Thymus (tissue), 11 donors: Measurements from ENCODE around the gene RAB25. TPM values are rescaled to one million over a fixed set of nuclear protein-coding genes. Genes with fewer than 3 reads are reported as not detected.

ENCODE experiments used
- DNase-seq, 9 donors: peaks; one replicate each; pipeline ENCODE4 v3.0.0-alpha.2; 2013; ENCODE audit warnings: low spot score in 9 of 9, low read depth in 6 of 9, missing footprints in 1 of 9
- H3K27ac ChIP-seq, 2 donors: one replicate each; pipeline ENCODE4 v1.5.1; 2013; ENCODE audit warnings: control low read depth in 1 of 2, low read depth in 1 of 2, low read length in 1 of 2, mild to moderate bottlenecking in 1 of 2, moderate library complexity in 1 of 2
- H3K27me3 ChIP-seq, 2 donors: one replicate each; pipeline ENCODE4 v1.5.1; 2013; ENCODE audit warnings: low read length in 1 of 2; ENCODE audit not compliant: control insufficient read depth in 2 of 2, insufficient read depth in 1 of 2
- H3K36me3 ChIP-seq, 2 donors: one replicate each; pipeline ENCODE4 v1.5.1; 2013; ENCODE audit warnings: low read length in 1 of 2, mild to moderate bottlenecking in 1 of 2, moderate library complexity in 1 of 2; ENCODE audit not compliant: control insufficient read depth in 2 of 2, insufficient read depth in 2 of 2
- H3K4me1 ChIP-seq, 2 donors: one replicate each; pipeline ENCODE4 v1.5.1; 2013; ENCODE audit warnings: low read length in 2 of 2; ENCODE audit not compliant: control insufficient read depth in 2 of 2, insufficient read depth in 2 of 2
- H3K4me3 ChIP-seq, 2 donors: one replicate each; pipeline ENCODE4 v1.5.1; 2013; ENCODE audit warnings: low read length in 2 of 2, control low read depth in 1 of 2, mild to moderate bottlenecking in 1 of 2
- H3K9me3 ChIP-seq, 2 donors: one replicate each; pipeline ENCODE4 v1.5.1; 2013; ENCODE audit warnings: low read length in 1 of 2, mild to moderate bottlenecking in 1 of 2; ENCODE audit not compliant: control insufficient read depth in 2 of 2, insufficient read depth in 1 of 2
- WGBS: extraction: QIAGEN DNeasy Blood & Tissue Kit; methylation state at CpG from one replicate; pipeline ENCODE4 v1.1.7; 2013; 5-methylcytosine and 5-hydroxymethylcytosine counted together
- polyA plus RNA-seq: library from polyadenylated mRNA; stranded (reverse); fragments of 200-250 nt; gene quantifications from one replicate; pipeline ENCODE4 v1.2.3, GENCODE V29; 2013
- total RNA-seq: library from RNA; stranded (reverse); fragments of 120-200 nt; gene quantifications from one replicate; pipeline ENCODE4 v1.2.4, GENCODE V29; 2013
- donor health status: healthy.

Gene RAB25
- total and polyA plus RNA-seq, 2 donors, result 17.6 to 43.1 TPM

DNA sequence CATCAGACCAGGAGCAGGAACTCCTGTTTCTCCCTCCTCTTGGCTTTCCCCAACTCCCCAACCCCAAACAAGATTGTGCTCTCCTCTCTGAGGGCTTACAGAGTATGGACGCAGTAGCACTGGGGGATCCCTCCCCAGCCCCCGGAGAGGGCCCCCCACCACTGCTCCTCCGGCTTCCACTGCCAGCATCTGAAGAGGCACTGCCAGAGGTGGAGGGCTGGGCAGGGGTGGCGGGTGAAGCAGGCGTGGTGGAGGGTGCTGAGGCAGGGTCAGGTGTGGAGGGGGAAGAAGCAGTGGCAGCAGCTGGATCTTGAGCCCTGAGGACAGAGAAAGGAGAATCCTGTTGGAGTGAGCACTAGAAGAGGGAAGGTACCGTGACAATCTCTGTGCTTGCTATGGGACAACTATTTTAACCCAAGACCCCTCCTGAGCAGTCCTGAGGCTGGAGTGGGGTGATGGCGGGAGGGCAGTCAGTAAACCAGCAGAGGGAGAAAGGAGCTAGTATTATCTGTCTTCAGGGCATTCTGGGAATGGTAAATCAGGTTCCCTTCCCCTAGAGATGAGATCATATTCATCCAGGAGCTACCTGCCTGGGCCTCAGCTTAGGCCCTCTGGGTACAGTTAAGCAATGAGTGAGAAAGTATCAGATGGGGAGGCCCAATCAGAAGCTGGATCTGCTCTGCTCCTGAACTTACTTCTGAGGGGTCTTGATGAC, 9.8 kb upstream of the RAB25 start:
- no peak for DNase-seq
- peaks cover 10 to 21% of the 10 kb centered on the region in 2 donors for H3K4me1 ChIP-seq
- WGBS, result 97% methylated on average over 7 of the region's 7 CpGs

DNA sequence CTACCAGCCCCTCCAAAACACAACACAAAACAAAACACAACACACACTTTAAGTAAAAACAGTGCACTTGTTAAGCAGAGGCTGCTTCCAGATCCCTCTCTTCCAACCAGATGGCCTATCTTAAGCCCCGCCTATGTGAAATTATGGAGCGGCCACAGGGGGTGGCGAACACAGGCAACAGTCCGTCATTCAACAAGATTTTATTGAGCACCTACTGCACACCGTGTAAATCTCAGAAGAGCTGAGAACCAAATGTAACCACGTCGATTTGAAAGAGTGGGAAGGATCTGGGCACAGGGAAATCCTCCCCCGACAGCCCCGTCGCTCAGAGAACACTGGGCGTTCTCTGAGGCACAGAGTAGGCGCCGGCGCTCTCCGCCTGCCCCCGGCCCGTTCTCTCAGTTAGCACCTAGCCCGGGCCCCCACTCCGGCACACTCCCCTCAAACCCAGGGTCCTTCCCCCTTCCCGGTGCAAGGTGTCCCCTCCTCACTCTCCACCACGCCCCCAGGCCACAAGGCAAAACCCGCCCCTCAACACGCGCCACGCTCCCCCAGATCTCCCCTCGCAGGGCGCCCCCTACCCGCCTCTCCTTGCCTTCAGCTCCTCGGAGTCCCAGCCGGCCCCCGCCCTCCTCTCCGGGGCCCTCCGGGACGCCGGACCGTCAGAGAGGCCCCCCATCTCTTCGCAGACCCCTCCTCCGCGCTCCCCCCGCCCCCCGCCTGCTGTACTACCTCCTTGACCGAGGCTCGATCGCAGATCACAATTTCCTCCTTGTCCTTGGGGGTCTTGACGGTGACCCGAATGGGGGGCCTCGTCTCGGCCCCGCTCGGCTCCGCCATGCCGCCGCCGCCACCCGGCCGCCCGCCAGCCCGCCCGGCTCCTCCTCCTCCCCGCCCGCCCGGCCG, 7.8 kb upstream of the RAB25 start:
- DNase-seq, result peak in 8 of 9 donors; percentile 51 to 85 (median 68)
- no peaks in the 10 kb centered on the region for H3K27me3 ChIP-seq
- H3K27ac ChIP-seq, result peak overlapping the region; percentile 60 to 75
- WGBS, result 2% methylated on average over 60 of the region's 63 CpGs
- H3K9me3 ChIP-seq, result no peaks in the 10 kb centered on the region
- peaks cover 13 to 30% of the 10 kb centered on the region in 2 donors for H3K36me3 ChIP-seq
- H3K4me1 ChIP-seq, result peaks cover 10 to 23% of the 10 kb centered on the region in 2 donors
- H3K4me3 ChIP-seq, result peak overlapping the region; percentile 65 to 72

More for the DNA sequence above, 9.8 kb upstream of the RAB25 start:
- H3K9me3 ChIP-seq, result no peaks in the 10 kb centered on the region
- no peaks in the 10 kb centered on the region for H3K27me3 ChIP-seq
- no peak overlapping the region for H3K4me3 ChIP-seq
- H3K36me3 ChIP-seq, result peaks cover 8 to 32% of the 10 kb centered on the region in 2 donors
- H3K27ac ChIP-seq, result no peak overlapping the region

GRCh38 chr1:156053768-156054499, 7.0 kb upstream of the RAB25 start, which contains the start of gene UBQLN4:
Gene UBQLN4 (minus strand): TSS chr1:156053798. CDS start chr1:156053701, 97 bp downstream.
- Histone ChIP-seq H3K9me3 (no peaks in the 10 kb centered on the region), H3K36me3 (peaks cover 16 to 26% of the 10 kb centered on the region in 2 donors), H3K4me1 (peaks cover 10 to 23% of the 10 kb centered on the region in 2 donors), H3K4me3 (peak within 1 kb of the TSS; percentile 65 to 95), H3K27ac (peak within 1 kb of the TSS; percentile 87 to 92), H3K27me3 (no peaks in the 10 kb centered on the region)
- under 1% methylated on average over 45 of the region's 49 CpGs for WGBS
- DNase-seq, result peak in 7 of 9 donors; percentile 55 to 85 (median 64)

DNA sequence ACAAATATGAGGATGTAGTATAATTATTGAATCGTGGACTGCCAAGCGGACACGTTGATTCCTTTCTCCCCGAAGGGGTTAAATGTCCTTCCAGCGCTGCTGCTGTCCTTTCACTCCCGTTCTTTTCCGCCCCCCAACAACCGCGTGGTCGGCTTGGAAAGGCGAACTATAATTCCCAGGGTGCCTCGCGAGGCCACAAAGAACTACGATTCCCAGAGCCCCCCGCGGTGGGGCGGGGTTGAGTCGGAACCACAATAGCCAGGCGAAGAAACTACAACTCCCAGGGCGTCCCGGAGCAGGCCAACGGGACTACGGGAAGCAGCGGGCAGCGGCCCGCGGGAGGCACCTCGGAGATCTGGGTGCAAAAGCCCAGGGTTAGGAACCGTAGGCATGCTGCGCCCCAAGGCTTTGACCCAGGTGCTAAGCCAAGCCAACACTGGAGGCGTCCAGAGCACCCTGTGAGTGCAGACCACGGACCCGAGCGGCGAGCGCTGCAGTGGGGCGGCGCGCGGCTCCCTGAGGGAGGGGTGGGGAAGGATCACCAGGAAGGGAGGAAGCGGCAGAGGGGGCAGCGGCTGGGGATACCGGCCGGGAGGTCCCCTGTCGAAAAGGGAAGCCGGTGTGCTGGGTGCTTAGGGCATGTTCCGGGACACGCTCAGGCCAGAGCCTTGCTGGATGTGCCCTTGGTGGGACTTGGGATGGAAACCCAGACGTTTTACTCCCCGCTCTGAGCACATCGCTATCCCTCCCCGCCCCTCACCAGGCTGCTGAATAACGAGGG, 6.3 kb upstream of the RAB25 start, which contains the start of gene LAMTOR2:
Gene LAMTOR2, plus strand, starts transcription at position 283 of the 781 bp plus-strand sequence. Its CDS starts 108 bp downstream, at position 391.
- DNase-seq, result peak; percentile 92 to 98 (median 95)
- H3K4me1 ChIP-seq, result peaks cover 10 to 23% of the 10 kb centered on the region in 2 donors
- H3K36me3 ChIP-seq, result peaks cover 16 to 19% of the 10 kb centered on the region in 2 donors
- peak within 1 kb of the TSS; percentile 65 to 95 for H3K4me3 ChIP-seq
- no peaks in the 10 kb centered on the region for H3K9me3 ChIP-seq
- H3K27me3 ChIP-seq, result no peaks in the 10 kb centered on the region
- H3K27ac ChIP-seq, result peak within 1 kb of the TSS; percentile 87 to 92
- under 1% methylated on average over 53 of the region's 53 CpGs for WGBS

- Histone ChIP-seq H3K36me3 (peaks cover 12 to 13% of the 10 kb centered on the region in 2 donors), H3K4me1 (peaks cover 10 to 23% of the 10 kb centered on the region in 2 donors), H3K27me3 (no peaks in the 10 kb centered on the region), H3K27ac (no peak overlapping the region), H3K4me3 (peak overlapping the region; percentile 65 to 95), H3K9me3 (no peaks in the 10 kb centered on the region)
- DNase-seq, result no peak
- 25% methylated on average over 17 of the region's 17 CpGs for WGBS
These were observed 5.5 kb upstream of the RAB25 start for GRCh38 chr1:156055281-156056048.

GRCh38 chr1:156056326-156056849, 4.6 kb upstream of the RAB25 start:
- DNase-seq, result no peak
- Histone ChIP-seq H3K27ac (no peak overlapping the region), H3K9me3 (no peaks in the 10 kb centered on the region), H3K36me3 (peaks cover 7 to 13% of the 10 kb centered on the region in 2 donors), H3K4me1 (peaks cover 10 to 29% of the 10 kb centered on the region in 2 donors), H3K27me3 (no peaks in the 10 kb centered on the region), H3K4me3 (no peak overlapping the region)
- WGBS, result 95% methylated on average over 1 of the region's 1 CpG

- no peaks in the 10 kb centered on the region for H3K9me3 ChIP-seq
- no peak for DNase-seq
- WGBS, result 98% methylated on average over 3 of the region's 3 CpGs
- no peak overlapping the region for H3K4me3 ChIP-seq
- peaks cover 4 to 13% of the 10 kb centered on the region in 2 donors for H3K36me3 ChIP-seq
- peaks cover 0 to 25% of the 10 kb centered on the region in 2 donors for H3K4me1 ChIP-seq
- no peaks in the 10 kb centered on the region for H3K27me3 ChIP-seq
- H3K27ac ChIP-seq, result no peak overlapping the region
These were observed 1.2 kb downstream of the RAB25 start for GRCh38 chr1:156062189-156062588.
